GM12878 (cell line): Measurements from ENCODE around the gene SMG6. TPM values are rescaled to one million over a fixed set of nuclear protein-coding genes. Genes with fewer than 3 reads are reported as not detected.

Source experiments
- ATAC-seq: fragments of 200-7000 bp; cut with Tn5 transposase; 3 replicates; pipeline ENCODE4 v1.9.1; 2020; ENCODE audit warnings: mild to moderate bottlenecking, moderate library complexity
- BruUV-seq: library from RNA; stranded (reverse); fragments of 400-500 nt; replicated peaks from 2 replicates; lab custom pipeline; 2021; lab: Mats Ljungman, UMichigan
- CTCF ChIA-PET: fragments of 300-600 bp; sonication (Branson Sonifier 250); formaldehyde crosslinking; extraction: SDS; loops from one replicate; lab custom pipeline; 2021; ENCODE audit warnings: inconsistent platforms; lab: Yijun Ruan, JAX
- POLR2A ChIA-PET: fragments of 350-600 bp; formaldehyde crosslinking; extraction: SDS; loops from one replicate; lab custom pipeline; 2021; ENCODE audit warnings: inconsistent platforms; lab: Charles Lee
- RAD21 ChIA-PET: fragments of 300-600 bp; sonication (Branson Sonifier 250); formaldehyde crosslinking; loops from one replicate; lab custom pipeline; 2023; ENCODE audit warnings: antibody characterized with exemption; ENCODE audit not compliant: unreplicated experiment; lab: Charles Lee
- SMC1A ChIA-PET: fragments of 300-600 bp; sonication (Branson Sonifier 250); formaldehyde crosslinking; loops from one replicate; lab custom pipeline; 2023; ENCODE audit not compliant: unreplicated experiment, uncharacterized antibody; lab: Charles Lee
- DNase-seq: peaks from one replicate; pipeline ENCODE4 v3.0.0-alpha.2; 2011; ENCODE audit warnings: low read depth, low spot score
- FAIRE-seq: peaks from 3 replicates; lab custom pipeline; 2011; peaks lifted over from hg19 to GRCh38; lab: Jason Lieb, UNC
- H2AFZ ChIP-seq: 2 replicates; pipeline ENCODE4 v1.6.0; 2011; ENCODE audit warnings: low read depth, low read length, control low read depth; ENCODE audit not compliant: control insufficient read depth
- H3K27ac ChIP-seq: 2 replicates; pipeline ENCODE4 v1.5.1; 2011; ENCODE audit warnings: control low read depth; ENCODE audit not compliant: control insufficient read depth, insufficient read depth
- H3K27me3 ChIP-seq, 2 experiments: replicated peaks in 1 of 2; 2 replicates each; pipeline versions ENCODE4 v1.6.0 to v1.6.1; 2011; ENCODE audit warnings: low read length in 1 of 2; ENCODE audit not compliant: control insufficient read depth in 2 of 2, insufficient read depth in 2 of 2
- H3K36me3 ChIP-seq, 2 experiments: 2 replicates each; pipeline ENCODE4 v1.5.1; 2011; ENCODE audit warnings: low read length in 1 of 2; ENCODE audit not compliant: control insufficient read depth in 2 of 2, insufficient read depth in 2 of 2
- H3K4me1 ChIP-seq: 2 replicates; pipeline ENCODE4 v1.6.1; 2011; ENCODE audit warnings: mild to moderate bottlenecking, low read length, moderate library complexity, mixed read lengths; ENCODE audit not compliant: control insufficient read depth, insufficient read depth
- H3K4me2 ChIP-seq: 2 replicates; pipeline ENCODE4 v1.6.0; 2011; ENCODE audit warnings: control low read depth; ENCODE audit not compliant: control insufficient read depth, insufficient read depth
- H3K4me3 ChIP-seq: fragments of 200-600 bp; sonication (generic); 2 replicates; pipeline ENCODE4 v1.5.1; 2016
- H3K79me2 ChIP-seq: 2 replicates; pipeline ENCODE4 v1.6.0; 2011; ENCODE audit warnings: low read length; ENCODE audit not compliant: control insufficient read depth, insufficient read depth
- H3K9ac ChIP-seq: 2 replicates; pipeline ENCODE4 v1.8.0; 2011; ENCODE audit warnings: low read length, control low read depth, mixed read lengths; ENCODE audit not compliant: control insufficient read depth, insufficient read depth
- H3K9me3 ChIP-seq: replicated peaks from 3 replicates; pipeline ENCODE4 v1.5.1; 2011; ENCODE audit warnings: mild to moderate bottlenecking, low read length; ENCODE audit not compliant: control insufficient read depth, insufficient read depth
- H4K20me1 ChIP-seq: 2 replicates; pipeline ENCODE4 v1.6.0; 2011; ENCODE audit not compliant: control insufficient read depth, insufficient read depth
- CUX1 ChIP-seq: IDR thresholded peaks from 2 replicates; pipeline ENCODE4 v1.6.1; 2012; ENCODE audit warnings: improper control_type of control experiment, low read depth, low read length; ENCODE audit not compliant: insufficient replicate concordance
- EP300 ChIP-seq, 2 experiments: fragments of 150-350 bp in 1 of 2; IDR thresholded peaks; 2 replicates each; pipeline ENCODE4 v1.6.1; 2011 to 2012; ENCODE audit warnings: low read depth in 2 of 2, low read length in 2 of 2, borderline replicate concordance in 1 of 2, improper control_type of control experiment in 1 of 2, inconsistent platforms in 1 of 2; ENCODE audit not compliant: control insufficient read depth in 1 of 2
- SPI1 ChIP-seq: IDR thresholded peaks from 2 replicates; pipeline ENCODE4 v1.6.1; 2011; ENCODE audit warnings: low read depth, mild to moderate bottlenecking, low read length, moderate library complexity, borderline replicate concordance; ENCODE audit not compliant: insufficient read depth
- WGBS: methylation state at CpG from one replicate; pipeline ENCODE4 v1.1.6; 2016; ENCODE audit warnings: low lambda C conversion rate; ENCODE audit not compliant: insufficient replicate concordance, insufficient coverage; ENCODE audit errors: missing lambda C conversion rate; 5-methylcytosine and 5-hydroxymethylcytosine counted together
- in situ Hi-C: fragments of 300-500 bp; cut with MboI; formaldehyde crosslinking; loops from 9 replicates; pipeline ENCODE4 v1.14.3; 2018; ENCODE audit warnings: mixed read lengths
- intact Hi-C: fragments of 100-400 bp; cut with micrococcal nuclease; formaldehyde crosslinking; loops from one replicate; pipeline ENCODE4 v1.14.2; 2022; ENCODE audit not compliant: unreplicated experiment
- polyA plus RNA-seq, 11 experiments: library from polyadenylated mRNA; depleted of rRNA in 4 of 11; unstranded in 6 of 11; stranded (reverse) in 5 of 11; fragments of >200 nt; fragmentation: Nextera tagmentation in 4 of 11; fragmentation: Illumina TruSeq in 1 of 11; extraction: Ambion mirVana in 4 of 11; extraction: Trizol in 1 of 11; gene quantifications; 1 replicate in 1 of 11; 2 replicates in 10 of 11; pipeline versions ENCODE4 v1.2.1 to v1.2.3, GENCODE V29; 2011 to 2016; ENCODE audit warnings: inconsistent platforms in 2 of 11, missing spikeins in 2 of 11, low read depth in 1 of 11
- total RNA-seq, 4 experiments: library from RNA; depleted of rRNA in 3 of 4; stranded (reverse); fragments of >200 nt in 3 of 4; fragmentation: Illumina TruSeq in 1 of 4; extraction: Trizol in 1 of 4; gene quantifications; 2 replicates each; pipeline versions ENCODE4 v1.2.1 to v1.2.3, GENCODE V29; 2013 to 2021

The SMG6 gene
- total and polyA plus RNA-seq, 10 of the 15 experiments (the other 5 are each of a cell fraction or from before 2014, with no cell fraction given): 0.58 to 28.7 (median 15.7) TPM

GRCh38 chr17:2295575-2295974, 8.0 kb downstream of the SMG6 start (continued):
- TF ChIP-seq CUX1: no peak

GRCh38 chr17:2292100-2292499, 11.5 kb downstream of the SMG6 start:
- POLR2A ChIA-PET: interaction anchor here (0.6 to 1.0 kb wide), 2 partner anchors 34 to 123 kb away, joined by 3 to 5 read pairs; no protein-coding TSS in a partner anchor
- RAD21 ChIA-PET: no interaction called here
- H3K79me2 ChIP-seq: peaks cover 6% of the 10 kb centered on the region
- SMC1A ChIA-PET: interaction anchor here (1.0 to 1.1 kb wide), 4 partner anchors 9 to 44 kb away, joined by 3 read pairs; partner anchors contain the start of gene TSR1
- H3K4me2 ChIP-seq: no peak overlapping the region
- no peaks in the 10 kb centered on the region for H4K20me1 ChIP-seq
- no peak overlapping the region for H3K4me3 ChIP-seq
- CTCF ChIA-PET: no interaction called here
- TF ChIP-seq SPI1 (no peak), EP300 (IDR thresholded peaks at IDR 0.05; ENCODE audit: borderline replicate concordance in 1 of 2, control insufficient read depth in 1 of 2, low read depth in 2 of 2, low read length in 2 of 2) (no peak)
- no peaks in the 10 kb centered on the region for H3K27me3 ChIP-seq
- H2AFZ ChIP-seq: no peak overlapping the region
- H3K27ac ChIP-seq: no peak overlapping the region
- no TSS peak for BruUV-seq
- ATAC-seq (no peak), DNase-seq (no peak), FAIRE-seq (no peak)
- no peaks in the 10 kb centered on the region; the same call in 1 of the 3 replicates for H3K9me3 ChIP-seq
- intact Hi-C loops: no loop called here
- no peak overlapping the region for H3K9ac ChIP-seq
- in situ Hi-C loops: no loop called here
- H3K4me1 ChIP-seq: peaks cover 19% of the 10 kb centered on the region
- WGBS: 83% methylated on average over 2 of the region's 2 CpGs
- H3K36me3 ChIP-seq: peaks cover 4 to 23% of the 10 kb centered on the region in 2 experiments
